HepG2 (cell line): ENCODE results near the gene BCAP29. TPM values are rescaled to one million over a fixed set of nuclear protein-coding genes. Genes with fewer than 3 reads are reported as not detected.

ENCODE experiments used
- ARNT2 ChIP-seq: sonication (generic); formaldehyde crosslinking; IDR thresholded peaks from 2 replicates; pipeline ENCODE4 v1.8.0; 2022; ENCODE audit warnings: mild to moderate bottlenecking, low read depth, missing genetic modification reagents, moderate library complexity
- CEBPZ ChIP-seq: IDR thresholded peaks from 2 replicates; pipeline ENCODE4 v1.6.1; 2012; ENCODE audit warnings: low read length, improper control_type of control experiment
- MEIS1 ChIP-seq: sonication (generic); formaldehyde crosslinking; IDR thresholded peaks from 2 replicates; pipeline ENCODE4 v1.9.0; 2021; ENCODE audit warnings: mild to moderate bottlenecking, missing genetic modification reagents, moderate library complexity, borderline replicate concordance
- NFE2 ChIP-seq: sonication (generic); formaldehyde crosslinking; IDR thresholded peaks from 2 replicates; pipeline ENCODE4 v1.4.0; 2020; ENCODE audit warnings: missing genetic modification reagents
- NR0B2 ChIP-seq: sonication (generic); formaldehyde crosslinking; IDR thresholded peaks from 2 replicates; pipeline ENCODE4 v1.4.0; 2020; ENCODE audit warnings: mild to moderate bottlenecking, missing genetic modification reagents
- SMARCE1 ChIP-seq: fragments of 450-650 bp; IDR thresholded peaks from 2 replicates; pipeline ENCODE4 v1.6.1; 2017; ENCODE audit warnings: borderline replicate concordance
- SP1 ChIP-seq, 2 experiments: fragments of 450-650 bp in 1 of 2; sonication (generic) in 1 of 2; formaldehyde crosslinking in 1 of 2; IDR thresholded peaks; 2 replicates each; pipeline versions ENCODE4 v1.4.0 to v1.6.1; 2016 to 2020; ENCODE audit warnings: missing genetic modification reagents in 1 of 2
- TCF7L2 ChIP-seq: IDR thresholded peaks from 2 replicates; pipeline ENCODE4 v1.6.1; 2011; ENCODE audit warnings: mild to moderate bottlenecking, low read depth, low read length, moderate library complexity
- YEATS2 ChIP-seq: sonication (generic); formaldehyde crosslinking; IDR thresholded peaks from 2 replicates; pipeline ENCODE4 v1.4.0; 2020; ENCODE audit warnings: missing genetic modification reagents, borderline replicate concordance
- YEATS4 ChIP-seq: sonication (generic); formaldehyde crosslinking; IDR thresholded peaks from 2 replicates; pipeline ENCODE4 v1.4.0; 2020; ENCODE audit warnings: missing genetic modification reagents, borderline replicate concordance
- ZFP36L1 ChIP-seq: sonication (generic); formaldehyde crosslinking; IDR thresholded peaks from 2 replicates; pipeline ENCODE4 v1.8.0; 2022; ENCODE audit warnings: mild to moderate bottlenecking, missing genetic modification reagents, moderate library complexity
- ZNF20 ChIP-seq: sonication (generic); formaldehyde crosslinking; IDR thresholded peaks from 2 replicates; pipeline ENCODE4 v1.4.0; 2020; ENCODE audit warnings: mild to moderate bottlenecking, moderate library complexity, missing genetic modification reagents
- ZNF256 ChIP-seq: sonication (generic); formaldehyde crosslinking; conservative IDR thresholded peaks from 2 replicates; pipeline ENCODE4 v1.4.0; 2020; ENCODE audit warnings: missing genetic modification reagents
- ZNF598 ChIP-seq: sonication (generic); formaldehyde crosslinking; IDR thresholded peaks from 2 replicates; pipeline ENCODE4 v1.5.1; 2020; ENCODE audit warnings: mild to moderate bottlenecking, missing genetic modification reagents, borderline replicate concordance
- ZNF766 ChIP-seq: sonication (generic); formaldehyde crosslinking; IDR thresholded peaks from 2 replicates; pipeline ENCODE4 v1.5.0; 2020; ENCODE audit warnings: missing genetic modification reagents, borderline replicate concordance
- polyA plus RNA-seq, 8 experiments: library from polyadenylated mRNA; depleted of rRNA in 3 of 8; stranded (reverse) in 7 of 8; unstranded in 1 of 8; fragments of >200 nt; fragmentation: Illumina TruSeq in 4 of 8; extraction: Trizol in 4 of 8; gene quantifications; 2 replicates each; pipeline versions ENCODE4 v1.2.1 to v1.2.3, GENCODE V29; 2011 to 2016; ENCODE audit warnings: low read depth in 4 of 8, missing spikeins in 1 of 8, mixed read lengths in 1 of 8; ENCODE audit not compliant: insufficient read depth in 1 of 8
- total RNA-seq, 5 experiments: library from RNA; depleted of rRNA; stranded (reverse); fragments of >200 nt; fragmentation: Illumina TruSeq; extraction: Trizol; gene quantifications; 2 replicates each; pipeline ENCODE4 v1.2.3, GENCODE V29; 2016; ENCODE audit warnings: low read depth in 1 of 5
- TF ChIP-seq, protein P1 (sequence below): sonication (generic); formaldehyde crosslinking; conservative IDR thresholded peaks from 2 replicates; pipeline ENCODE4 v1.8.0; 2022; ENCODE audit warnings: missing genetic modification reagents
- TF ChIP-seq, protein P2 (sequence below): sonication (generic); formaldehyde crosslinking; IDR thresholded peaks from 2 replicates; pipeline ENCODE4 v1.5.1; 2020; ENCODE audit warnings: mild to moderate bottlenecking, missing genetic modification reagents, moderate library complexity

The BCAP29 gene
- total and polyA plus RNA-seq, 2 of the 13 experiments (the other 11 are each of a cell fraction or from before 2014, with no cell fraction given), result 15.3 to 35.6 TPM

DNA sequence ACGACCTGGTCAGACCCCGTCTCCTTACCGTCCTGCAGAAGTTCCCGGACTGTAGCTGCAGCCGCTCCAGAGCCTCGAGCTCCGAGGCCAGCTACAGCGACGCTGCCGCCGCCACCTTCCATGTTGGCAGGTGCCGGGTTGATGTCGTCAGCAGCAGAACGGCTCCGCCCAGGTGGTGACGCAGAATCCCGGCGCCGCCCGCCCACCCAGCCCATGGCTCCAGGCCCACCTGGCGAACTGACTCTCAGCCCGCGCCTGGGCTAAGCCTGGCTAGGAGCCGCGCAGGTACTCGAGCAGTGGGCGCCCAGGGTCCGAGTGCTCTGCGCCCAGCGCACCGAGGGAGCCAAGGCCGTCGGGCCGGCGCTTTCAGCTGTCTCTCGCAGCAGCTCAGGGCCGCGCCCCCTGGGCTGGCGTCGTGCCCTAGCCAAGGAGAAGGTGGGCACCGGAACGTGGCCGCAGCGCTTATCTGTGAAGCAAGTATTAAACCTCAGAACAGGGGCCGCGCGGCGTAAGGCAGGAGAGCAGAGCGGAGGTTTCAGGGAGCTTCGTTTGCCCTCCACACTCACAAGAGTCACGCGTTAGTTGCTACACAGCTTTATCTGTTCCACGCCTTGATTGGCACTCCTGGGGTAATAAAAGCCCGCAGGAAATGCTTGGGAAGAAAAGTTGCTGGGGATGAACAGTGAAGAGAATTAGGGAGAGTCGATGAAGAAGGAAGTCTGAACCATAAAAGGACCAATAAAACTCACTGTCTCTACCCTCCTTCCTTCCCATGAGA is 16.1 kb upstream of the BCAP29 start, which contains the start of the genes COG5 and DUS4L (continued):
- no peak for TF ChIP-seq SMARCE1
- TF ChIP-seq, protein P1, sequence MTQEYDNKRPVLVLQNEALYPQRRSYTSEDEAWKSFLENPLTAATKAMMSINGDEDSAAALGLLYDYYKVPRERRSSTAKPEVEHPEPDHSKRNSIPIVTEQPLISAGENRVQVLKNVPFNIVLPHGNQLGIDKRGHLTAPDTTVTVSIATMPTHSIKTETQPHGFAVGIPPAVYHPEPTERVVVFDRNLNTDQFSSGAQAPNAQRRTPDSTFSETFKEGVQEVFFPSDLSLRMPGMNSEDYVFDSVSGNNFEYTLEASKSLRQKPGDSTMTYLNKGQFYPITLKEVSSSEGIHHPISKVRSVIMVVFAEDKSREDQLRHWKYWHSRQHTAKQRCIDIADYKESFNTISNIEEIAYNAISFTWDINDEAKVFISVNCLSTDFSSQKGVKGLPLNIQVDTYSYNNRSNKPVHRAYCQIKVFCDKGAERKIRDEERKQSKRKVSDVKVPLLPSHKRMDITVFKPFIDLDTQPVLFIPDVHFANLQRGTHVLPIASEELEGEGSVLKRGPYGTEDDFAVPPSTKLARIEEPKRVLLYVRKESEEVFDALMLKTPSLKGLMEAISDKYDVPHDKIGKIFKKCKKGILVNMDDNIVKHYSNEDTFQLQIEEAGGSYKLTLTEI, result no peak
- TF ChIP-seq ZNF20, result no peak
- TF ChIP-seq SP1 (IDR thresholded peaks at IDR 0.05), result no peak
- TF ChIP-seq SP1 (CRISPR knock-in tag; IDR thresholded peaks at IDR 0.05), result peak; percentile 99
- TF ChIP-seq ZNF256 (CRISPR knock-in tag), result no peak
- no peak for TF ChIP-seq CEBPZ
- peak; percentile 87 for TF ChIP-seq ARNT2 (CRISPR knock-in tag)
- TF ChIP-seq YEATS2, result peak; percentile 90
- TF ChIP-seq NFE2, result no peak
- peak; percentile 71; the same call in 1 of the 2 replicates for TF ChIP-seq ZNF766 (CRISPR knock-in tag)
- peak; percentile 85 for TF ChIP-seq YEATS4 (CRISPR knock-in tag)
- TF ChIP-seq TCF7L2, result no peak
- no peak; the same call in 1 of the 2 replicates for TF ChIP-seq ZNF598
- peak; percentile 64; the same call in 1 of the 2 replicates for TF ChIP-seq ZFP36L1 (CRISPR knock-in tag)
- TF ChIP-seq, protein P2, sequence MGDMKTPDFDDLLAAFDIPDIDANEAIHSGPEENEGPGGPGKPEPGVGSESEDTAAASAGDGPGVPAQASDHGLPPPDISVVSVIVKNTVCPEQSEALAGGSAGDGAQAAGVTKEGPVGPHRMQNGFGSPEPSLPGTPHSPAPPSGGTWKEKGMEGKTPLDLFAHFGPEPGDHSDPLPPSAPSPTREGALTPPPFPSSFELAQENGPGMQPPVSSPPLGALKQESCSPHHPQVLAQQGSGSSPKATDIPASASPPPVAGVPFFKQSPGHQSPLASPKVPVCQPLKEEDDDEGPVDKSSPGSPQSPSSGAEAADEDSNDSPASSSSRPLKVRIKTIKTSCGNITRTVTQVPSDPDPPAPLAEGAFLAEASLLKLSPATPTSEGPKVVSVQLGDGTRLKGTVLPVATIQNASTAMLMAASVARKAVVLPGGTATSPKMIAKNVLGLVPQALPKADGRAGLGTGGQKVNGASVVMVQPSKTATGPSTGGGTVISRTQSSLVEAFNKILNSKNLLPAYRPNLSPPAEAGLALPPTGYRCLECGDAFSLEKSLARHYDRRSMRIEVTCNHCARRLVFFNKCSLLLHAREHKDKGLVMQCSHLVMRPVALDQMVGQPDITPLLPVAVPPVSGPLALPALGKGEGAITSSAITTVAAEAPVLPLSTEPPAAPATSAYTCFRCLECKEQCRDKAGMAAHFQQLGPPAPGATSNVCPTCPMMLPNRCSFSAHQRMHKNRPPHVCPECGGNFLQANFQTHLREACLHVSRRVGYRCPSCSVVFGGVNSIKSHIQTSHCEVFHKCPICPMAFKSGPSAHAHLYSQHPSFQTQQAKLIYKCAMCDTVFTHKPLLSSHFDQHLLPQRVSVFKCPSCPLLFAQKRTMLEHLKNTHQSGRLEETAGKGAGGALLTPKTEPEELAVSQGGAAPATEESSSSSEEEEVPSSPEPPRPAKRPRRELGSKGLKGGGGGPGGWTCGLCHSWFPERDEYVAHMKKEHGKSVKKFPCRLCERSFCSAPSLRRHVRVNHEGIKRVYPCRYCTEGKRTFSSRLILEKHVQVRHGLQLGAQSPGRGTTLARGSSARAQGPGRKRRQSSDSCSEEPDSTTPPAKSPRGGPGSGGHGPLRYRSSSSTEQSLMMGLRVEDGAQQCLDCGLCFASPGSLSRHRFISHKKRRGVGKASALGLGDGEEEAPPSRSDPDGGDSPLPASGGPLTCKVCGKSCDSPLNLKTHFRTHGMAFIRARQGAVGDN (CRISPR knock-in tag), result peak; percentile 93
- TF ChIP-seq MEIS1 (CRISPR knock-in tag), result peak; percentile 78
- peak; percentile 91 for TF ChIP-seq NR0B2 (CRISPR knock-in tag)
